GOT3 (cell line): Measurements from ENCODE around the gene CEP95.

Experiments
- DNase-seq: peaks from one replicate; lab custom pipeline; 2025; ENCODE audit warnings: mixed read lengths; lab: John Stamatoyannopoulos, UW

The CEP95 gene

GRCh38 chr17:64520359-64520758, 13.6 kb downstream of the CEP95 start:
- no peak for DNase-seq

GRCh38 chr17:64527914-64528313, 21.1 kb downstream of the CEP95 start:
- DNase-seq: no peak

GRCh38 chr17:64529221-64529620, 22.4 kb downstream of the CEP95 start:
- DNase-seq: no peak

- DNase-seq: no peak
Observed at GRCh38 chr17:64531955-64532371, 25.2 kb downstream of the CEP95 start.

- no peak for DNase-seq
Observed at GRCh38 chr17:64532409-64532808, 25.6 kb downstream of the CEP95 start.

DNA sequence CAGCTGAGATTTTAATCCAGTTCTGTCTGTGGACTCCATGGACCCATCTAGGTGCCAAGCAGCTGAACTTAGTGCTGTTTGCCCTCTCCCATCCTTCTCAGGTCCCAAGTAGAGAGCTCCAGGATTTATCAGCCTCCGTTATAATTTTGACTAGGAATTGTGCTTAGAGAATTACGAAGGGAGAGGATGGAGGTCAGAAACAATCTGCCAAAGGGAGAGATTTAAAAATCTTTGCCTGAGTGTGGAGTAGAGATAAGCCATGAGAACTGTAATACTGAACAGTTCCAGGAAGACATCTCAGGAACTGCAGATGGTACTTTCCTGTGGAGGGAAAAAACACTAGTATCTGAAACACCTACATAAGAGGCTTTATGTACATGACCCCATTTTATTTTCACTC, 27.0 kb downstream of the CEP95 start:
- no peak for DNase-seq

DNA sequence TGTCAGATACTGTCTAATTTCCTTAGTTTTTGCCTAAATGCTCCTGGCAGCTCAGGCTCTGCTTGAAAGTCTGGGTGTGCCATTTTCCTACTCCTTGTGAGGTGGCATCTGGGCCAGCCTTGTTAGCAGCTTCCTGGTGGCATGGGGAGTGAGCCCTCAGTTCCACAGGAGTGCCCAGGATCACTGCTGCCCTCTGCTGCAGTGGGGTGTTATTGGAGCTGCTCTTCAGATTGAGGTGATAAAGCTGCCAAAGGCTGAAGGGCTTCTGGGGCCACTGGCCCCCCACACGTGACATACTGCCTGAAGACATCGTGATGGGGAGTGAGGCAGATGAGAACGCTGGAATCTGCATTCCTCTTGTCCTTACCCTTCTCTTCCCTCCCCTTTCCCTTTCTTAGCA, 27.4 kb downstream of the CEP95 start:
- DNase-seq: no peak

DNA sequence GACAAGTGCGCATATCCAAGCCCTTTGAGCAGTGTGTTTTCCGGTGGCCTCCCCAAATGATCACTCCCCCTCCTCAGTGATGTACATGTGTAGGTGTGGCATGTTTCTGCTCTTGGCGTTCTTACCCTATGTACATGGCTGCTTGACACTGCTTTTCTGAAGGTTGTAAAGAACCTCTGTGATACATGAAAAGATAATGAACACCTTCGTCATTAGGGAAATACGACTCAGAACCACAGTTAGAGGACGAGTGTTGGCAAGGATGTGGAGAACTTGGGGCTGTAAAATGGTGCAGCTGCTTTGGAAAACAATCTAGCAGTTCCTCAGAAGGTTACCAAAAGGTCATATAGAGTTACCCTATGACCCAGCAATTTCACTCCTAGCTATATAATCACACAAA, 28.6 kb downstream of the CEP95 start:
- no peak for DNase-seq

DNA sequence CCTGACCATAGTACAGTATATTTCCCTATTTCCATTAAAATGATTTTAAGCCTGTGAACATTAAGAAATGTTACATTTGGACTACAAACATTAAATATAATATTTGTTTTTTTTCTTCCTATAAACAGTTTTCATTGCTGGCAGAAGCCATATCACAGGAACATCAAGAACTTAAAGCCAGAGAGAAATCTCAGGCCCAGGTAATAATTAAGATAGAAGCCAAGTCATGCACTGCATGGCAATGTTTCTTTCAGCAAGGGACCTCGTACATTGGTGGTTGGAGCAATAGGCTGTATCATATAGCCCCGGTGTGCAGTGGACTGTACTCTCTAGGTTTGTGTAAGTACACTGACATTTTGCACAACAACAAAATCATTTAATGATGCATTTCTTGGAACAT, 30.1 kb downstream of the CEP95 start:
- no peak for DNase-seq

GRCh38 chr17:64537488-64537887, 30.7 kb downstream of the CEP95 start:
- no peak for DNase-seq

- DNase-seq: no peak
Observed at GRCh38 chr17:64538508-64539130, 31.8 kb downstream of the CEP95 start.

DNA sequence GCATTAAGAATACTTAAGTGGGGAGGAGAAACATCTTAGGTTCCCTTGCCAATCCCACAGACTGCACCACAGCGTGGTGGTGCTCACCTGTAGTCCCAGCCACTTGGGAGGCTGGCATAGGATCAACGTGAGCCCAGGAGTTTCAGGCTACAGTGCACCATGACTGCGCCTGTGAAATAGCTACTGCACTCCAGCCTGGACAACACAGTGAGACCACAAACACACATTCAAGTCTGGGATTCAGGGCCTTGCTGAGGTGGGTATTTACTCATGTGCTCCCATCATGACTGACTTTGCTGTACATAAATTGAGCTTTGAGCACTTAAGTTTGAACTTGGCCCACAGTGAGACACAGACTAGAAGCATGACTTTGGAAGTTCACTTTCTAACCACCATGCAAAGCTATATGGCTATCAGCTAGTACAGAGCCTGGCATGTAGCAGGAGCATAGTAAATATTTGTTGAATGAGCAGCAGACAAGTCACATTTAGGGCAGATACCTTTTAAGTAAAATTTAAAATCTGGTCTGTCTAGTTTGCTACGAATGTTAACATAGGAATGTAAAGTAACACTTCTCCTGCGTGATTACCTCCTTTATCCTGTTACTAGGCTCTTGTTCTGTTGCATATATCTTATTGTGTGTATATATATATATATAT, 33.5 kb downstream of the CEP95 start:
- DNase-seq: no peak

GRCh38 chr17:64544742-64545141, 38.0 kb downstream of the CEP95 start:
- no peak for DNase-seq

DNA sequence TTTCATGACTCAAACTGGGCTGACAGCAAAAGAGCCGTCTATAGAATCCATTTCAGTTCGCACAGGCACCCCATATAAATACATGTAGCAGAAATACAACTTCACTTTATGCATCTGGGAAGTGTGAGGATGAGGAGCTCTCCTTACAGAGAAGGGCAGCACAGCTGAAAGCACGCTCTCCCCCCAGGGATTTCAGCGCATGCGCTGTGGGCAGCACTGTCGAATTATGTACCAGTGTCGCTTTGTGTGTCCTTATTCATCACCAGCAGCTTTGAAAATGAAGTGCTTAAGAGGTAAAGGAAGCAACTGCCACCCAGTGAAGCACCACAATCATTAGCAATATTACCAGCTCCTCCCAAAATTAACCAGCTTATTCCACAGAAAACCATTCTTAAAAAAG, 39.9 kb downstream of the CEP95 start:
- DNase-seq: no peak

DNA sequence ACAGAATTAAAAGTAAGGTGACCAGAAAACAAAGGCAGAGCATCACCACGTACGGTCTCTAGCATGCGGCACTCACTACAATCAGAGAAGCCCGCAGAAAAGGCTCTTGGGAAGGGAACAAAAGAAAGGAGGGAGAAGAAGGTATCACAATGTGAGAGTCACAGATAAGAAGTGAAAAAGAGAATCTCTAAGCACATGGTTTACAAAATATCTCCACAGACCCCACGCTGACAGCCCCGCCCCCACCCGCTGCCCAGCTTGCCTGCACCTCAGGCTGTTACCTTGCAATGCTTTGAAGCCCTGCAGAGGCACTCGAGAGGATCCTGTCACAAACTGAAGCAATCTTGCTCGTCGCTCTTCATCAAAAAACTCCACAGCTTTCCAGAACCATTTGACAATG, 40.5 kb downstream of the CEP95 start:
- no peak for DNase-seq

DNA sequence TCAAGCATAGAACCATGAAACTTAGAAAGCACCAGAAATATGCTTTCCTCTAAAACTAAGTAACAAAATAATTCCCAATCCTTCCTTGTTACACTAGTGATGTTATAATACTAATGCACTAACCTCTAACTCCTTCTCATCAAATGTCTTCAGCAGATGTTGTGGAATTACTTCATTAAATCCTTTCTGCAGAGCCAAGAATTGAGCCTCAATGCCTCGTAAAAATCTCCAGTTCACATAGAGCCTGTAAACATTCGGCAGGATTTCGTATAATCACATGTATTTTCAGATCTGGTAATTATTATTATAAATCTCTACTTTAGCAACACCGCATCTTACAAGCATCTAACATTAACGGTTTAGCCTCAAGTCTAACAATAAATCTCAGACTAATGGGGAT, 44.7 kb downstream of the CEP95 start:
- no peak for DNase-seq

GRCh38 chr17:64554028-64554637, 47.4 kb downstream of the CEP95 start:
- no peak for DNase-seq

GRCh38 chr17:64555281-64555680, 48.5 kb downstream of the CEP95 start:
- DNase-seq: no peak

- DNase-seq: no peak
Observed at GRCh38 chr17:64564098-64564497, 57.3 kb downstream of the CEP95 start.

- no peak for DNase-seq
Observed at GRCh38 chr17:64565563-64565962, 58.8 kb downstream of the CEP95 start.

GRCh38 chr17:64571746-64572145, 65.0 kb downstream of the CEP95 start:
- no peak for DNase-seq

DNA sequence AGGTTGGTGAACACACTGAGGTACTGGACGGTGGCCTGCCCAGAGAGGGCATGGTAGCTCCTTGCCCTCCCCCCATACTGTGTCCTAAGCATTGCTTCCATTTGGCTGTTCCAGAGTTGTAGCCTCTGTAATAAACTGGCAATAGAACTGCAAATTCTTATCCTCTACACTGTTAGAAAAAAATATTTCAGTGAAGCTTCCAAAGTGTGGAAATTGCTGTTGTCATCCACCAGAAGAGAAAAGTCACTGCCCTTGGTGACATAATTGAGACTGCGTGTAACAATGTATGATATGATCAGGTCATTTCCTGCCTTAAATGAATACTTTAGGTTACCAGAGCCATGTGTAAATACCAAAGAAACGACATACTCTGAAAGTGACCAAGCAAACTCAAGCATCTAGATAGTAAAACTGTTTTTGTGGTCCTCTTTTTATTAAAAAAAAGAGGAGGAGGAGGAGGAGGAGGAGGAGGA, 65.9 kb downstream of the CEP95 start:
- DNase-seq: no peak

- no peak for DNase-seq
Observed at GRCh38 chr17:64573214-64573613, 66.4 kb downstream of the CEP95 start.

DNA sequence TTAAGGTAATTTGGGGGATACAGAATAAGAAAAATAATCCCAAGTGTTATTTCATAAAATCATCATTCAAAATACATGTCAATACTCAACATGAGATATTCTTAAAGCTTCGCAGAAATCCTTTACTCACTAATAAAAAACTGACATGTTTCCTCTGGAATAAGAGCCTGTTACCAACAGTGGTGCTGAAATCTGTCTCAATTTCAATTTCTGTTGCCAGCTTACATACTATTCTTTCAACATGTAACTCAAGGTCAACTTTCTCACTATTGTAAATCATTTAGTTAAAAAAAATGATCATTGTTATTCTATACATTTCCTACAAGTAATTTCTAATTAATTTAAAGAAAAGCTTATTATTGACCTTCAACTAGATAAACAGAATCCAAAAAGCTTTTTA, 67.9 kb downstream of the CEP95 start:
- DNase-seq: no peak
